Measurements from ENCODE around the gene NABP2. TPM values are rescaled to one million over a fixed set of nuclear protein-coding genes. Genes with fewer than 3 reads are reported as not detected.
A peak's percentile ranks its signal among the peaks of the same experiment; 100 is the strongest.

The NABP2 gene
- total RNA-seq, 1 donor from 2014 or later = 40.0 TPM

DNA sequence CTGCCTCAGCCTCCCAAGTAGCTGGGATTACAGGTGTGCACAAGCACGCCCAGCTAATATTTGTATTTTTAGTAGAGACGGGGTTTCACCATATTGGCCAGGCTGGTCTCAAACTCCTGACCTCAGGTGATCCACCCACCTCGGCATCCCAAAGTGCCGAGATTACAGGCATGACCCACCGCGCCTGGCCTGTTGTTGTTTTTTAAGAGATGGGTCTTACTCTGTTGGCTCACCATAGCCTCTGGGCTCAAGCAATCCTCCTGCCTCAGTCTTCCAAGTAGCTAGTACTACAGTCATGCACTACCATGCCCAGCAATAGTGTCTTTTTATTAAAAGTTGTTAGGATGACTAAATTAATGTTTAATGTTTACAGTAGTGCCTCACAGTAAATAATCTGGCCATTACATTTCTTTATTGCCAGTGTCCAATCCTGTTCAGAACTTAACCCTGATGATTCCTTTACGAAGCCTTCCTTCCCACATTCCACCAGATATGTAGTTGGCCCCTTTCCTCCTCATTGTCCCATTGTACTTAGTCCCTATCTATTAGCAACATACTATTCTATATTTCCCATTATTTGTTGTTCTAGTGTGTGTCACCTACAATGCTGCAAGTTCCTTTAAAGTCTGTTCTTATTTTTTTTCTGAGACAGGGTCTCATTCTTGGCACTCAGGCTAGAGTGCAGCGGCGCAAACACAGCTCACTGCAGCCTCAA is 26.1 kb upstream of the NABP2 start:
- H3K27me3 Mint-ChIP-seq = no peaks in the 10 kb centered on the region
- DNase-seq (ENCODE audit: extremely low spot score, unreplicated experiment) = no peak
- H3K4me1 Mint-ChIP-seq (ENCODE audit: unreplicated experiment) = peaks cover 2% of the 10 kb centered on the region
- H3K36me3 Mint-ChIP-seq = peaks cover 4% of the 10 kb centered on the region
- TF ChIP-seq, protein P1, sequence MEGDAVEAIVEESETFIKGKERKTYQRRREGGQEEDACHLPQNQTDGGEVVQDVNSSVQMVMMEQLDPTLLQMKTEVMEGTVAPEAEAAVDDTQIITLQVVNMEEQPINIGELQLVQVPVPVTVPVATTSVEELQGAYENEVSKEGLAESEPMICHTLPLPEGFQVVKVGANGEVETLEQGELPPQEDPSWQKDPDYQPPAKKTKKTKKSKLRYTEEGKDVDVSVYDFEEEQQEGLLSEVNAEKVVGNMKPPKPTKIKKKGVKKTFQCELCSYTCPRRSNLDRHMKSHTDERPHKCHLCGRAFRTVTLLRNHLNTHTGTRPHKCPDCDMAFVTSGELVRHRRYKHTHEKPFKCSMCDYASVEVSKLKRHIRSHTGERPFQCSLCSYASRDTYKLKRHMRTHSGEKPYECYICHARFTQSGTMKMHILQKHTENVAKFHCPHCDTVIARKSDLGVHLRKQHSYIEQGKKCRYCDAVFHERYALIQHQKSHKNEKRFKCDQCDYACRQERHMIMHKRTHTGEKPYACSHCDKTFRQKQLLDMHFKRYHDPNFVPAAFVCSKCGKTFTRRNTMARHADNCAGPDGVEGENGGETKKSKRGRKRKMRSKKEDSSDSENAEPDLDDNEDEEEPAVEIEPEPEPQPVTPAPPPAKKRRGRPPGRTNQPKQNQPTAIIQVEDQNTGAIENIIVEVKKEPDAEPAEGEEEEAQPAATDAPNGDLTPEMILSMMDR (conservative IDR thresholded peaks at IDR 0.05) = no peak
- no peaks in the 10 kb centered on the region for H3K9me3 Mint-ChIP-seq
- H3K4me3 Mint-ChIP-seq = no peak overlapping the region
- no peak overlapping the region for H3K27ac Mint-ChIP-seq

GRCh38 chr12:56198836-56199235 is 25.3 kb upstream of the NABP2 start:
- Mint-ChIP-seq H3K4me3 (no peak overlapping the region), H3K9me3 (no peaks in the 10 kb centered on the region), H3K4me1 (ENCODE audit: unreplicated experiment) (no peaks in the 10 kb centered on the region), H3K27me3 (no peaks in the 10 kb centered on the region), H3K36me3 (no peaks in the 10 kb centered on the region), H3K27ac (peak overlapping the region; percentile 3)
- no peak for DNase-seq (ENCODE audit: extremely low spot score, unreplicated experiment)
- TF ChIP-seq, protein P1 (conservative IDR thresholded peaks at IDR 0.05) = no peak

GRCh38 chr12:56202366-56202765 is 21.8 kb upstream of the NABP2 start:
- H3K9me3 Mint-ChIP-seq = no peaks in the 10 kb centered on the region

GRCh38 chr12:56202838-56203237 is 21.3 kb upstream of the NABP2 start:
- TF ChIP-seq, protein P1 (conservative IDR thresholded peaks at IDR 0.05) = no peak
- Mint-ChIP-seq H3K36me3 (peaks cover 12% of the 10 kb centered on the region), H3K27ac (no peak overlapping the region)

More at GRCh38 chr12:56202366-56202765, 21.8 kb upstream of the NABP2 start:
- no peak for DNase-seq (ENCODE audit: extremely low spot score, unreplicated experiment)
- H3K27ac Mint-ChIP-seq = no peak overlapping the region
- peaks cover 9% of the 10 kb centered on the region for H3K36me3 Mint-ChIP-seq
- TF ChIP-seq, protein P1 (conservative IDR thresholded peaks at IDR 0.05) = no peak
- H3K4me3 Mint-ChIP-seq = no peak overlapping the region
- H3K27me3 Mint-ChIP-seq = no peaks in the 10 kb centered on the region
- no peaks in the 10 kb centered on the region for H3K4me1 Mint-ChIP-seq (ENCODE audit: unreplicated experiment)

GRCh38 chr12:56204275-56204674 is 19.9 kb upstream of the NABP2 start:
- Mint-ChIP-seq H3K27ac (no peak overlapping the region), H3K9me3 (no peaks in the 10 kb centered on the region), H3K27me3 (no peaks in the 10 kb centered on the region), H3K4me1 (ENCODE audit: unreplicated experiment) (no peaks in the 10 kb centered on the region), H3K36me3 (peaks cover 12% of the 10 kb centered on the region), H3K4me3 (no peak overlapping the region)
- DNase-seq (ENCODE audit: extremely low spot score, unreplicated experiment) = no peak
- TF ChIP-seq, protein P1 (conservative IDR thresholded peaks at IDR 0.05) = no peak

More at GRCh38 chr12:56202838-56203237, 21.3 kb upstream of the NABP2 start:
- H3K27me3 Mint-ChIP-seq = no peaks in the 10 kb centered on the region
- H3K4me1 Mint-ChIP-seq (ENCODE audit: unreplicated experiment) = no peaks in the 10 kb centered on the region
- DNase-seq (ENCODE audit: extremely low spot score, unreplicated experiment) = no peak
- no peaks in the 10 kb centered on the region for H3K9me3 Mint-ChIP-seq
- H3K4me3 Mint-ChIP-seq = no peak overlapping the region

All from type B pancreatic cell (in vitro differentiated cells).